Esophagus squamous epithelium (tissue), 5 donors: ENCODE results near the gene SLC16A1. TPM values are rescaled to one million over a fixed set of nuclear protein-coding genes. Genes with fewer than 3 reads are reported as not detected.

ENCODE experiments used
- DNase-seq: peaks from one replicate; lab custom pipeline; 2025; lab: John Stamatoyannopoulos, UW
- H3K27ac ChIP-seq, 4 donors: fragments of 200-600 bp; sonication (generic); one replicate each; pipeline ENCODE4 v1.5.1; 2016 to 2019; ENCODE audit warnings: mild to moderate bottlenecking in 1 of 4
- H3K27me3 ChIP-seq, 4 donors: fragments of 200-600 bp; sonication (generic); 1 replicate in 3 of 4; 2 replicates in 1 of 4; pipeline versions ENCODE4 v1.5.1 to v1.6.0; 2017 to 2021; ENCODE audit warnings: antibody characterized with exemption in 1 of 4
- H3K36me3 ChIP-seq, 3 donors: fragments of 200-600 bp; sonication (generic); one replicate each; pipeline ENCODE4 v1.5.1; 2016 to 2019
- H3K4me1 ChIP-seq, 3 donors: fragments of 200-600 bp; sonication (generic); one replicate each; pipeline ENCODE4 v1.5.1; 2017 to 2019
- H3K4me3 ChIP-seq, 4 donors: fragments of 200-600 bp; sonication (generic); 1 replicate in 3 of 4; 2 replicates in 1 of 4; pipeline ENCODE4 v1.5.1; 2016 to 2019; ENCODE audit warnings: mild to moderate bottlenecking in 2 of 4, moderate library complexity in 1 of 4
- H3K9me3 ChIP-seq, 3 donors: fragments of 200-600 bp; sonication (generic); one replicate each; pipeline ENCODE4 v1.5.1; 2016 to 2019
- CTCF ChIP-seq, 6 experiments: fragments of 450-650 bp in 4 of 6; fragments of 200-600 bp in 2 of 6; sonication (generic) in 2 of 6; IDR thresholded peaks; one replicate each; pipeline ENCODE4 v1.5.1; 2016 to 2019; ENCODE audit warnings: antibody characterized with exemption in 6 of 6, mild to moderate bottlenecking in 4 of 6, moderate library complexity in 4 of 6
- POLR2A ChIP-seq, 4 donors: fragments of 450-650 bp; IDR thresholded peaks; one replicate each; pipeline ENCODE4 v1.6.1; 2017; ENCODE audit warnings: antibody characterized with exemption in 4 of 4, mild to moderate bottlenecking in 4 of 4, moderate library complexity in 3 of 4
- whole genome bisulfite sequencing, 2 donors: methylation state at CpG; one replicate each; pipeline ENCODE4 v1.1.5; 2018; 5-methylcytosine and 5-hydroxymethylcytosine counted together
- intact Hi-C: fragments of 100-400 bp; cut with DNase I; formaldehyde crosslinking; loops from one replicate; pipeline ENCODE4 v1.15.0; 2022
- total RNA-seq, 4 donors: library from RNA; depleted of rRNA; stranded (reverse); fragments of >200 nt; gene quantifications; one replicate each; pipeline ENCODE4 v1.1.0, GENCODE V29; 2016
- donor health status: DM: yes; HTN: yes; CAD: no.

SLC16A1 gene
- total RNA-seq, 4 donors from 2014 or later = 19.1 to 80.3 (median 57.9) TPM

GRCh38 chr1:112911506-112912220, 44.3 kb downstream of the SLC16A1 start:
- peaks cover 0 to 14% (median 0%) of the 10 kb centered on the region in 3 donors for H3K36me3 ChIP-seq
- DNase-seq = no peak
- peaks cover 0 to under 1% (median 0%) of the 10 kb centered on the region in 3 donors for H3K4me1 ChIP-seq
- no peak overlapping the region for H3K27ac ChIP-seq
- no peaks in the 10 kb centered on the region for H3K9me3 ChIP-seq
- no peaks in the 10 kb centered on the region for H3K27me3 ChIP-seq
- intact Hi-C loops = no loop called here
- TF ChIP-seq POLR2A (IDR thresholded peaks at IDR 0.05) = no peak
- TF ChIP-seq CTCF (IDR thresholded peaks at IDR 0.05) = no peak
- WGBS, 2 donors = 94 to 96% methylated on average over 4 to 5 of the region's 5 CpGs
- no peak overlapping the region for H3K4me3 ChIP-seq

DNA sequence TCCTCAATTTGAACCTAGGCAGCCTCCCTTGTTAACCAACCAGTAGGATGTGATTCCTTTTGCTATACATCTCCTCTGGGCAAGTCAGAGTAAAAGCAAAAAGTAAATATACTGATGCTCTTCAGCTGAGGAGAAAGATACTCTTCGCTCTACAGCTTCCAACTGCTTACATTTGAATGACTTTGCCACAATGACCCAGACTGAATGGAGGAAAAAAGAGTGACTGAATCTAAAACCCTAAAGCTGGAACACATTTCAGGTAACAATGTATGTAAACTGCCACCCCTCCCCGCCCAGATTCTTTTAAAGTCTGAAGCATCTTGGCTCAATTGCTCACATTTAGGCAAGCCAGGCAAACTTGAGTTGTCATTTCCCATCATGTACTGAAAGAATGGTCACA, 46.1 kb downstream of the SLC16A1 start:
- H3K36me3 ChIP-seq = peaks cover 0 to 7% (median 0%) of the 10 kb centered on the region in 3 donors
- H3K4me1 ChIP-seq = peaks cover 1 to 19% (median 16%) of the 10 kb centered on the region in 3 donors
- intact Hi-C loops = no loop called here
- no peak for DNase-seq
- H3K9me3 ChIP-seq = no peaks in the 10 kb centered on the region
- WGBS, 2 donors = 90 to 97% methylated on average over 2 of the region's 2 CpGs
- H3K27ac ChIP-seq = no peak overlapping the region
- H3K4me3 ChIP-seq = no peak overlapping the region
- no peaks in the 10 kb centered on the region for H3K27me3 ChIP-seq
- no peak for TF ChIP-seq POLR2A (IDR thresholded peaks at IDR 0.05)
- TF ChIP-seq CTCF (IDR thresholded peaks at IDR 0.05) = no peak

- TF ChIP-seq CTCF (IDR thresholded peaks at IDR 0.05) (no peak), POLR2A (IDR thresholded peaks at IDR 0.05) (no peak)
- Histone ChIP-seq H3K36me3 (no peaks in the 10 kb centered on the region), H3K4me1 (peaks cover 4 to 35% (median 23%) of the 10 kb centered on the region in 3 donors), H3K27me3 (no peaks in the 10 kb centered on the region), H3K27ac (peak overlapping the region in 2 of 4 donors; percentile 39 to 49), H3K4me3 (no peak overlapping the region), H3K9me3 (no peaks in the 10 kb centered on the region)
- intact Hi-C loops = no loop called here
- DNase-seq = no peak
- 83 to 88% methylated on average over 2 of the region's 2 CpGs for WGBS, 2 donors
Measured at GRCh38 chr1:112906150-112906698, 49.8 kb downstream of the SLC16A1 start.

DNA sequence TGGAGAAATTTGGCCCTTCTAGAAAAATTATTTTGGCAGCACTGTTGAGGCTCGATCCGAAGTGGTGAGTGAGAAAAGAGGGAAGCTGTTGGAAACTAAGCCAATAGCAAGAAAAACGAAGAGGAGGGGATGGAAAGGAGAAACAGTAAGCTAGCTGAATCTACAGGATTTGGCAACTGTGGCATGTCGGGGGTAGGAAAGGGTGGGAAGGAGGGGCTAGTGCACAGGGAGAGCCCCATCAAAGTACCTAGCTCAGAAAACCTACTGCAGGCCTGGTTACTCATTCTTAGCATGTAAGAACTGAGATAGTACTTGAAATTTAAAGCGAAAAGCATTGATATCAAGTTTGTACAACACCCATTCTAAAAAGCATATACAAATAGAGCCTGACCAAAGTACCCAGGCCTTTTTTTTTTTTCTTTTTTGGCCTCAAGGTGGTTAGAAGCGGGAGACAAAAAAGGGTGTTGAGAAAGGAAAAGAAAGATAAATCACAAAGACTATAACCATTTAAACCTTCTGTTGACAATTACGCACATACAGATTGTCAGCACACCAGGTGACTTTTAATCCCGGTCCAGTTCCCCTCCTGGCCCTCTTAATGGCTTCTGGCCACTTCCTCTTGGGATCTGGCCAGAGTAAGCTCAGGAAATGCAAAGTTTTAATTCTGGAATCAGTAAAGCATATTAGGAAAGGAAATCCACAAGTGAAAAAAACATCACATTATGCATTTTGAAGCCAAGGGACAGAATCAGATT, 50.4 kb downstream of the SLC16A1 start:
- peak overlapping the region in 3 of 4 donors; percentile 49 to 77 (median 63) for H3K27ac ChIP-seq

More for the DNA sequence above, 50.4 kb downstream of the SLC16A1 start:
- Histone ChIP-seq H3K9me3 (no peaks in the 10 kb centered on the region), H3K27me3 (no peaks in the 10 kb centered on the region), H3K36me3 (no peaks in the 10 kb centered on the region), H3K4me3 (no peak overlapping the region), H3K4me1 (peaks cover 4 to 35% (median 23%) of the 10 kb centered on the region in 3 donors)
- intact Hi-C loops = no loop called here
- no peak for DNase-seq
- TF ChIP-seq CTCF (IDR thresholded peaks at IDR 0.05) (no peak), POLR2A (IDR thresholded peaks at IDR 0.05) (no peak)
- 35 to 41% methylated on average over 8 of the region's 8 CpGs for WGBS, 2 donors
